Measurements from ENCODE around the gene ZBTB37.

- no peak for TF ChIP-seq CTCF (conservative IDR thresholded peaks at IDR 0.05)
- TF ChIP-seq ZFX (IDR thresholded peaks at IDR 0.05), result no peak
These were observed 25.4 kb downstream of the ZBTB37 start for GRCh38 chr1:173893611-173894010.

Measured in C4-2B (cell line).